ENCODE data around the gene PSAT1. TPM values are rescaled to one million over a fixed set of nuclear protein-coding genes. Genes with fewer than 3 reads are reported as not detected.
A peak's percentile ranks its signal among the peaks of the same experiment; 100 is the strongest.

The PSAT1 gene
- total and polyA plus RNA-seq, 2 of the 8 experiments (the other 6 are each of a cell fraction or from before 2014, with no cell fraction given), result 204 to 341 TPM

DNA sequence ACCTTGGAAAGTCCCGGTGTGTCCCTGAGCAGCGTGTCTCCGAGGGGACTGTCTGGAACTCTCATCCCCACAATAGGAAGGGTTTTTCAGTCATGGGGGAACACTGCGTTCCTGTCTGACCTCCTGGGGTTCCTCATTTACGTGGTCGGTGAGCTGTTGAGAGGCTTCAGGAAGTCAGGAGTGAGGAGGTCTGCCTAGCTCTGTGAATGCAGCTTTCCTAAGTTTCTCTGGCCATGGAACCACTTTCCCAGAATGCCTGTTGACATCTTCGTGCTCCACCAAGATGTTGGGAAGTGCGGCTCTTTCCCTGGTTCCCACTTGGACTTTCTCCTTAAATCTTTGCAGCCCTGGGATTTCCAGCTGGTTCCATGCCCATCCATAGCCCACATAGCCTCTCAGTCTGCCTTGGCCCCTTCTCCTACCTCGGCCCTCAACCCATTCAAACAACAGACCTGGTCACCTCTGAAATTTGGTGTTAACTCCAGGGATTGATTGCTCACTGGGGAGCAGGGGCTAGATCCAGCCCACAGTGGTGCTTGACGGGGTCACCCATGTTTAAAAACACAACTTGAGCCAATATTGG lies 27.2 kb downstream of the PSAT1 start:
- Histone ChIP-seq H2BK20ac (ENCODE audit: low read length) (no peak overlapping the region), H4K91ac (replicated peaks; ENCODE audit: insufficient read length, low read length) (no peak overlapping the region), H4K5ac (ENCODE audit: insufficient read length, low read depth, low read length) (no peak overlapping the region), H3K23ac (ENCODE audit: insufficient read length) (no peak overlapping the region), H3K9ac (replicated peaks in 1 of 4; ENCODE audit: extremely low read depth in 1 of 4, low read depth in 3 of 4, low read length in 3 of 4) (no peak overlapping the region), H3K4me2 (ENCODE audit: insufficient read depth in 1 of 2, low read depth in 2 of 2, low read length in 2 of 2) (0 out of 4 replicates have a peak overlapping the region, but pooled peaks of 1 of the 2 experiments have one; percentile 13), H3K18ac (ENCODE audit: extremely low read depth, low read length) (no peak overlapping the region), H2BK120ac (replicated peaks; ENCODE audit: low read depth, low read length) (no peak overlapping the region), H3K4me3 (ENCODE audit: extremely low read depth in 1 of 4, insufficient read depth in 2 of 4, low read depth in 3 of 4, low read length in 4 of 4) (no peak overlapping the region), H3K23me2 (ENCODE audit: low read depth, low read length) (peaks cover 8% of the 10 kb centered on the region; the same call in 1 of the 2 replicates), H2BK15ac (ENCODE audit: low read length) (no peak overlapping the region), H3K79me2 (ENCODE audit: control insufficient read depth in 1 of 2, insufficient read depth in 2 of 2, low read length in 2 of 2) (peaks cover 0 to 29% of the 10 kb centered on the region in 2 experiments; a peak in 2 of 4 replicates), H2BK12ac (ENCODE audit: low read depth, low read length) (no peak overlapping the region), H2AK5ac (ENCODE audit: low read depth, low read length) (no peak overlapping the region), H3K14ac (ENCODE audit: insufficient read length) (no peak overlapping the region), H3K4ac (replicated peaks; ENCODE audit: insufficient read length, low read depth, low read length) (no peak overlapping the region), H3K27ac (ENCODE audit: low read depth, low read length) (no peak overlapping the region), H4K8ac (ENCODE audit: extremely low read depth, insufficient read depth, low read length) (no peak overlapping the region), H3K56ac (replicated peaks; ENCODE audit: insufficient read length, low read depth, low read length) (no peak overlapping the region), H2AFZ (ENCODE audit: low read length) (no peak overlapping the region), H3K9me3 (ENCODE audit: insufficient read depth in 2 of 2, low read depth in 1 of 2, low read length in 1 of 2) (no peaks in the 10 kb centered on the region), H3K27me3 (replicated peaks in 1 of 4; ENCODE audit: control insufficient read depth in 3 of 4, extremely low read depth in 1 of 4, insufficient read depth in 3 of 4, low read length in 3 of 4) (no peaks in the 10 kb centered on the region), H3K79me1 (ENCODE audit: low read depth, low read length) (peaks cover 4% of the 10 kb centered on the region; the same call in 1 of the 2 replicates), H3K36me3 (ENCODE audit: control insufficient read depth in 2 of 4, insufficient read depth in 4 of 4, low read length in 3 of 4) (peaks cover 13 to 98% (median 74%) of the 10 kb centered on the region in 4 experiments; a peak in 7 of 8 replicates), H4K20me1 (replicated peaks in 1 of 2; ENCODE audit: control insufficient read depth in 1 of 2, insufficient read depth in 2 of 2, low read length in 2 of 2) (peaks cover 10 to 11% of the 10 kb centered on the region in 2 experiments), H2BK5ac (ENCODE audit: low read depth, low read length) (peak overlapping the region; percentile 35; the same call in 1 of the 2 replicates), H3K4me1 (replicated peaks in 1 of 4; ENCODE audit: control insufficient read depth in 3 of 4, insufficient read depth in 4 of 4, low read length in 3 of 4) (peaks cover 0 to 2% (median 0%) of the 10 kb centered on the region in 4 experiments; a peak in 2 of 7 replicates)
- 81% methylated on average over 10 of the region's 10 CpGs; no CpG with 5 or more reads in 1 of the 2 experiments for WGBS, 2 experiments (ENCODE audit: extremely low coverage in 1 of 2, insufficient coverage in 1 of 2, insufficient read length in 1 of 2, insufficient replicate concordance in 2 of 2, low coverage in 1 of 2, low lambda C conversion rate in 2 of 2, missing lambda C conversion rate in 1 of 2)
- FAIRE-seq, result no peak
- POLR2A ChIA-PET (ENCODE audit: partially characterized antibody), result interaction anchor here (0.6 to 17.1 kb wide), 7 partner anchors 10 to 823 kb away, joined by 3 to 520 read pairs (median 4); partner anchors contain the start of gene PSAT1
- DNase-seq (ENCODE audit: low read depth in 1 of 2, low spot score in 2 of 2), result no peak
- CTCF ChIA-PET (ENCODE audit: partially characterized antibody), result interaction anchor here (0.9 to 1.2 kb wide), 3 partner anchors 11 to 45 kb away, joined by 3 to 6 read pairs (median 3); no protein-coding TSS in a partner anchor
- TF ChIP-seq RNF2 (IDR thresholded peaks at IDR 0.05; ENCODE audit: borderline replicate concordance, low read depth, low read length, missing control alignments, poor library complexity, severe bottlenecking) (no peak), CHD1 (IDR thresholded peaks at IDR 0.05; ENCODE audit: low read depth, low read length) (no peak), SAP30 (IDR thresholded peaks at IDR 0.05; ENCODE audit: insufficient read depth, insufficient replicate concordance, low read length) (no peak), POLR2AphosphoS5 (IDR thresholded peaks at IDR 0.05; ENCODE audit: low read depth, low read length) (peak; percentile 37), BCL11A (IDR thresholded peaks at IDR 0.05; ENCODE audit: low read depth in 2 of 2, low read length in 2 of 2) (no peak), PHF8 (conservative IDR thresholded peaks at IDR 0.05; ENCODE audit: low read depth, low read length) (no peak), JUN (IDR thresholded peaks at IDR 0.05; ENCODE audit: low read depth, low read length) (no peak), CREB1 (IDR thresholded peaks at IDR 0.05) (no peak)

Measured in H1 (cell line).